ENCODE data around the gene PRR35. TPM values are rescaled to one million over a fixed set of nuclear protein-coding genes. Genes with fewer than 3 reads are reported as not detected.

The PRR35 gene
- total RNA-seq, 1 donor from 2014 or later = not detected

Other genes starting within 250 kb of the PRR35 start
- 28.1 and 30.3 TPM in 2 replicates for gene AXIN1, start 207.7 kb upstream of the PRR35 start, total RNA-seq
- 110 and 115 TPM in 2 replicates for gene MRPL28, start 189.9 kb upstream of the PRR35 start, total RNA-seq
- 35.7 and 36.3 TPM in 2 replicates for gene PGAP6, start 178.4 kb upstream of the PRR35 start, total RNA-seq
- 57.2 and 58.7 TPM in 2 replicates for gene NME4, start 163.2 kb upstream of the PRR35 start, total RNA-seq
- 18.0 and 20.1 TPM in 2 replicates for gene DECR2, start 158.5 kb upstream of the PRR35 start, total RNA-seq
- gene RAB11FIP3, start 134.7 kb upstream of the PRR35 start, total RNA-seq = 41.4 and 47.5 TPM in 2 replicates
- gene CAPN15, start 32.7 kb upstream of the PRR35 start, total RNA-seq = 122 and 124 TPM in 2 replicates
- gene NHLRC4, start 6.6 kb downstream of the PRR35 start, total RNA-seq = 1.0 and 1.2 TPM in 2 replicates
- 50.1 and 52.6 TPM in 2 replicates for gene PIGQ, start 9.6 kb downstream of the PRR35 start, total RNA-seq
- gene RAB40C, start 29.7 kb downstream of the PRR35 start, total RNA-seq = 14.0 and 15.2 TPM in 2 replicates
- 0.34 and 0.44 TPM in 2 replicates for gene WFIKKN1, start 70.6 kb downstream of the PRR35 start, total RNA-seq
- gene METTL26, start 75.9 kb downstream of the PRR35 start, total RNA-seq = 141 and 147 TPM in 2 replicates
- 66.5 and 67.6 TPM in 2 replicates for gene MCRIP2, start 81.4 kb downstream of the PRR35 start, total RNA-seq
- gene WDR90, start 89.0 kb downstream of the PRR35 start, total RNA-seq = 81.2 and 82.3 TPM in 2 replicates
- gene RHOT2, start 107.7 kb downstream of the PRR35 start, total RNA-seq = 165 and 177 TPM in 2 replicates
- 0.71 and 1.1 TPM in 2 replicates for gene RHBDL1, start 115.3 kb downstream of the PRR35 start, total RNA-seq
- gene STUB1, start 120.0 kb downstream of the PRR35 start, total RNA-seq = 94.0 and 95.4 TPM in 2 replicates
- 63.4 and 71.4 TPM in 2 replicates for gene JMJD8, start 123.9 kb downstream of the PRR35 start, total RNA-seq
- gene WDR24, start 130.0 kb downstream of the PRR35 start, total RNA-seq = 21.6 and 22.1 TPM in 2 replicates
- 6.3 and 7.6 TPM in 2 replicates for gene FBXL16, start 145.4 kb downstream of the PRR35 start, total RNA-seq
- 21.8 and 29.6 TPM in 2 replicates for gene METRN, start 154.7 kb downstream of the PRR35 start, total RNA-seq
- 41.3 and 41.6 TPM in 2 replicates for gene ANTKMT, start 160.8 kb downstream of the PRR35 start, total RNA-seq
- 5.8 and 7.8 TPM in 2 replicates for gene CCDC78, start 166.0 kb downstream of the PRR35 start, total RNA-seq
- 15.8 and 19.1 TPM in 2 replicates for gene HAGHL, start 166.7 kb downstream of the PRR35 start, total RNA-seq
- gene CIAO3, start 180.6 kb downstream of the PRR35 start, total RNA-seq = 41.0 and 43.1 TPM in 2 replicates
- gene MSLN, start 200.3 kb downstream of the PRR35 start, total RNA-seq = not detected in 2 replicates
- 49.4 and 49.9 TPM in 2 replicates for gene RPUSD1, start 228.0 kb downstream of the PRR35 start, total RNA-seq
- gene CHTF18, start 228.2 kb downstream of the PRR35 start, total RNA-seq = 142 and 154 TPM in 2 replicates
- not detected in 2 replicates for gene GNG13, start 240.3 kb downstream of the PRR35 start, total RNA-seq